ENCODE measurements around the gene OSBPL8.

GRCh38 chr12:76368230-76368629 is 191.3 kb downstream of the OSBPL8 start:
- TF ChIP-seq, protein P1, sequence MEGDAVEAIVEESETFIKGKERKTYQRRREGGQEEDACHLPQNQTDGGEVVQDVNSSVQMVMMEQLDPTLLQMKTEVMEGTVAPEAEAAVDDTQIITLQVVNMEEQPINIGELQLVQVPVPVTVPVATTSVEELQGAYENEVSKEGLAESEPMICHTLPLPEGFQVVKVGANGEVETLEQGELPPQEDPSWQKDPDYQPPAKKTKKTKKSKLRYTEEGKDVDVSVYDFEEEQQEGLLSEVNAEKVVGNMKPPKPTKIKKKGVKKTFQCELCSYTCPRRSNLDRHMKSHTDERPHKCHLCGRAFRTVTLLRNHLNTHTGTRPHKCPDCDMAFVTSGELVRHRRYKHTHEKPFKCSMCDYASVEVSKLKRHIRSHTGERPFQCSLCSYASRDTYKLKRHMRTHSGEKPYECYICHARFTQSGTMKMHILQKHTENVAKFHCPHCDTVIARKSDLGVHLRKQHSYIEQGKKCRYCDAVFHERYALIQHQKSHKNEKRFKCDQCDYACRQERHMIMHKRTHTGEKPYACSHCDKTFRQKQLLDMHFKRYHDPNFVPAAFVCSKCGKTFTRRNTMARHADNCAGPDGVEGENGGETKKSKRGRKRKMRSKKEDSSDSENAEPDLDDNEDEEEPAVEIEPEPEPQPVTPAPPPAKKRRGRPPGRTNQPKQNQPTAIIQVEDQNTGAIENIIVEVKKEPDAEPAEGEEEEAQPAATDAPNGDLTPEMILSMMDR (conservative IDR thresholded peaks at IDR 0.05; ENCODE audit: low read depth in 2 of 2), result no peak
- no peak for TF ChIP-seq EZH2phosphoT487 (IDR thresholded peaks at IDR 0.05; ENCODE audit: unreplicated experiment)
- no peak for TF ChIP-seq ETS1 (IDR thresholded peaks at IDR 0.05)
- TF ChIP-seq, protein P2, sequence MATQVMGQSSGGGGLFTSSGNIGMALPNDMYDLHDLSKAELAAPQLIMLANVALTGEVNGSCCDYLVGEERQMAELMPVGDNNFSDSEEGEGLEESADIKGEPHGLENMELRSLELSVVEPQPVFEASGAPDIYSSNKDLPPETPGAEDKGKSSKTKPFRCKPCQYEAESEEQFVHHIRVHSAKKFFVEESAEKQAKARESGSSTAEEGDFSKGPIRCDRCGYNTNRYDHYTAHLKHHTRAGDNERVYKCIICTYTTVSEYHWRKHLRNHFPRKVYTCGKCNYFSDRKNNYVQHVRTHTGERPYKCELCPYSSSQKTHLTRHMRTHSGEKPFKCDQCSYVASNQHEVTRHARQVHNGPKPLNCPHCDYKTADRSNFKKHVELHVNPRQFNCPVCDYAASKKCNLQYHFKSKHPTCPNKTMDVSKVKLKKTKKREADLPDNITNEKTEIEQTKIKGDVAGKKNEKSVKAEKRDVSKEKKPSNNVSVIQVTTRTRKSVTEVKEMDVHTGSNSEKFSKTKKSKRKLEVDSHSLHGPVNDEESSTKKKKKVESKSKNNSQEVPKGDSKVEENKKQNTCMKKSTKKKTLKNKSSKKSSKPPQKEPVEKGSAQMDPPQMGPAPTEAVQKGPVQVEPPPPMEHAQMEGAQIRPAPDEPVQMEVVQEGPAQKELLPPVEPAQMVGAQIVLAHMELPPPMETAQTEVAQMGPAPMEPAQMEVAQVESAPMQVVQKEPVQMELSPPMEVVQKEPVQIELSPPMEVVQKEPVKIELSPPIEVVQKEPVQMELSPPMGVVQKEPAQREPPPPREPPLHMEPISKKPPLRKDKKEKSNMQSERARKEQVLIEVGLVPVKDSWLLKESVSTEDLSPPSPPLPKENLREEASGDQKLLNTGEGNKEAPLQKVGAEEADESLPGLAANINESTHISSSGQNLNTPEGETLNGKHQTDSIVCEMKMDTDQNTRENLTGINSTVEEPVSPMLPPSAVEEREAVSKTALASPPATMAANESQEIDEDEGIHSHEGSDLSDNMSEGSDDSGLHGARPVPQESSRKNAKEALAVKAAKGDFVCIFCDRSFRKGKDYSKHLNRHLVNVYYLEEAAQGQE (IDR thresholded peaks at IDR 0.05; ENCODE audit: unreplicated experiment), result no peak
- TF ChIP-seq EZH2 (IDR thresholded peaks at IDR 0.05; ENCODE audit: low read depth, unreplicated experiment), result no peak

Measured in GM23338 (cell line).